Renal cortical epithelial cell (primary cell): ENCODE results near the gene RRBP1. TPM values are rescaled to one million over a fixed set of nuclear protein-coding genes. Genes with fewer than 3 reads are reported as not detected.
"Not testable (repeated sequence)": the region's sequence is repeated elsewhere in the genome, so short reads cannot be mapped to it uniquely, and the experiment has no call there.

Source experiments
- DNase-seq: peaks from one replicate; pipeline ENCODE4 v3.0.0-alpha.2; 2011; ENCODE audit warnings: low read depth
- total RNA-seq: library from RNA; depleted of rRNA; stranded (reverse); fragments of >200 nt; gene quantifications from 2 replicates; pipeline ENCODE4 v1.2.3, GENCODE V29; 2014

RRBP1 gene
- total RNA-seq, 1 donor from 2014 or later = 338 TPM

- peak; percentile 15 for DNase-seq
These were observed 27.6 kb upstream of the RRBP1 start for GRCh38 chr20:17709361-17710293.

- no peak for DNase-seq
These were observed 26.8 kb upstream of the RRBP1 start for GRCh38 chr20:17708675-17709360.

DNA sequence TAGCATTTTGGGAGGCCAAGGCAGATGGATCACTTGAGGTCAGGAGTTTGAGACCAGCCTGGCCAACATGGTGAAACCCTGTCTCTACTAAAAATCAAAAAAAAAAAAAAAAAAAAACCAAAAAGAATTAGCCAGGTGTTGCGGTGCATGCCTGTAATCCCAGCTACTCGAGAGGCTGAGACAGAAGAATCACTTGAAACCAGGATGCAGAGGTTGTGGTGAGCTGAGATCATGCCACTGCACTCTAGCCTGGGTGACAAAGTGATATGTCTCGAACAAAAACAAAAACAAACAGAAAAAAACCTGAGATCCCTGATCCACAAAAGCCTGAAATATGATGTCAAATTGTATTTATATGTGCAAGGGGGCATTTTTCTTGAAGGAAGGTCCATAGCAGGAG, 25.9 kb upstream of the RRBP1 start:
- not testable (repeated sequence) for DNase-seq

GRCh38 chr20:17706632-17707031, 24.6 kb upstream of the RRBP1 start:
- no peak for DNase-seq

DNA sequence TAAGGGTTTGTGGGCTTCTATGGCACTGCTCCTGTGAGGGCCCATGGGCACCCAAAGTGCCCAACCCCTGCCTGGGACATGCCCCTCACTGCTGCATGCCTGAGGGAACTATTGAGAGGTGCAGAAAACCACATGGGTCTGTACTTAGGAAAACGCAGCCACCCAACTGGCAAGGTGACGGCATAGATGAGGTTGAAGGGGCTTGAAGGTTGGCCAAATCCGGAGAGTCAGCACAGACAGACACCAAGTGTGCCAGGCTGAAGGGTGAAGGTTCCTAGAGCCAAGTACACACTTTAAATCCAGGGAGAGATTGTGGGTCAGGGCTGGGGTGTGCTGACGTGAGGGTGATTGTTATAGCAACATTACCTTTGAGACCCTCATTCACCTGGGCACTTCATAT, 23.9 kb upstream of the RRBP1 start:
- DNase-seq = no peak

GRCh38 chr20:17704589-17705317, 22.7 kb upstream of the RRBP1 start:
- DNase-seq = no peak

- no peak for DNase-seq
These were observed 19.8 kb upstream of the RRBP1 start for GRCh38 chr20:17701826-17702225.

GRCh38 chr20:17700637-17701036, 18.6 kb upstream of the RRBP1 start:
- no peak for DNase-seq

DNA sequence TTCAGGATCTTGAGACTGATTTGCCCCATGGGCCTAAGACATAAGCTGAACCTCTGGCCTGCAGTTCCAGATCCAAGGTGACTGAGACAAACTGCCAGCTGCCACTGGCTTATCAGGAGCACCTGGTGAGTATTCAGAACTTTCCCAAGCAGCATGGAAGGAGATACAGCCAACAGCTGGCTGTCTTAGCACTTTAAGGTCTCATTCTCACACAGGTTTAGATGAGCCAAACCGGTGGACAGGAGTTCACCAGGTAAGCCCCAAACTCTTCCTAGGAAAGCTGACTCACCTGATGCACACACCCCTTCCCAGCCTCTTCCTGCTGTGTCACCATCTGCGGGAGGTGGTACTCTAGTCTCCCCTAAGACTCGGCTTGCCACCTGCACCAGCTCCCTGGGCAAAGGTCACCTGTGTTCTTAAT, 17.9 kb upstream of the RRBP1 start, which contains the start of gene BANF2:
Gene BANF2 (plus strand): TSS at position 36 of the 421 bp plus-strand sequence. CDS start 25,060 bp downstream, outside the sequence.
- no peak for DNase-seq

DNA sequence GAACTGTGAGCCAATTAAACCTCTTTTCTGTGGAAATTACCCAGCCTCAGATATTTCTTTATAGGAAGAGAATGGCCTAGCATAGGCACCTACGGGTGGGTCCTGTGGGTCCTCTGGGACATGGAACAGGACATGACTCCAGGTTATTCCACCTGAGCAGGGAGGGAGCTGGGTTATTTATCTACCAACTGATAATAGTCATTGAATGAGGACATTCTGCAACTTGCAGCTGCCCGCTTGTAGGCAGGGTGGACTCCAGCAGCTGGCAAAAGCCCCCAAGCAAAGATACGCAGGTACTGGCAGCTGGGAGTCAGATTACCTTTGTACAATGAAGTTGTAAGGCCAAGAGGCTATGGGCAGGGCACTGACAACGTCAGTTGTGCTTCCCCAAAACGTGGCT, 16.3 kb upstream of the RRBP1 start:
- no peak for DNase-seq

- DNase-seq = no peak
These were observed 15.1 kb upstream of the RRBP1 start for GRCh38 chr20:17697171-17697570.

- DNase-seq = no peak
These were observed 14.2 kb upstream of the RRBP1 start for GRCh38 chr20:17696287-17696686.

DNA sequence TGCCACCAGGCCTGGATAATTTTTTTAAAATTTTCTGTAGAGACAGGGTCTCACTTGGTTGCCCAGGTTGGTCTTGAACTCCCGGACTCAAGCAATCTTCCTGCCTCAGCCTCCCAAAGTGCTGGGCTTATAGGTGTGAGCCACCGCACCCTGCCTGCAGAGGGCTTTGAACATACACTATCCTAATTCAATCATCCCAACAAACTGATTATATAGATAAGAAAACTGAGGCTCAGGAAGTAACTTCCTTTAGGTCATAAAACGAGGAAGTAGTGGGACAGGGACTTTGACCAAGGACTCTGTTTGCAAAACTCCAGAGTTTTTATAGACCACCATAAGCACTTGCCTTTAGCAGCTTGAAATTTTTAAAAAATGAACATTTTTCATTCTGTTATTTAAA, 12.7 kb upstream of the RRBP1 start:
- no peak for DNase-seq

DNA sequence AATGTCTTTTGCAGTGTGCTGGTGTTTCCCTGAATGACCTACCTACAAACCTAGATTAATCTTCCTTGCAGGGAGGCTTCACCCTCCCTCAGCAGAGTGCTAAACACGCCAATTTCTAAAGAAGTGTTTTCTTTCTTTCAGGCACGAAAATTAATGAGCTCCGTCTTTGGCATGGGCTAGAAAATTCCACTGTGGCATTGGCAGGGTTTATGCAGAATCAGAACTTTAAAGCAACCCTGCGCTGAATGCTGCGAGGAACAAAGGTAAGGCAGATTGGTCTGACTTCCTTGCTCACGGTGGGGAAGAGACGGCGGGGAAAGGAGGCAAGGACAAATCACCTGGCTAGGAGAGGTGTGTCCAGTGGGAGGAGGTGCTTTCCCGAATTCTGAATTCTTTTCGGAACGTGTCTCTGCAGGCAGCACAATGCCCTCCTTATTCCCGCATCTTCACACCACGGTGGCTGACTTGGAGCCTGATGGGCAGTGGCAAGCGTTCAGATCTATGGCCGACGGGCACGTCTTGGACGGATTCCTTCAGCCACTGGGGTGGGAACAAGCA, 11.5 kb upstream of the RRBP1 start:
- DNase-seq = no peak

- no peak for DNase-seq
These were observed 9.7 kb upstream of the RRBP1 start for GRCh38 chr20:17691758-17692157.

DNA sequence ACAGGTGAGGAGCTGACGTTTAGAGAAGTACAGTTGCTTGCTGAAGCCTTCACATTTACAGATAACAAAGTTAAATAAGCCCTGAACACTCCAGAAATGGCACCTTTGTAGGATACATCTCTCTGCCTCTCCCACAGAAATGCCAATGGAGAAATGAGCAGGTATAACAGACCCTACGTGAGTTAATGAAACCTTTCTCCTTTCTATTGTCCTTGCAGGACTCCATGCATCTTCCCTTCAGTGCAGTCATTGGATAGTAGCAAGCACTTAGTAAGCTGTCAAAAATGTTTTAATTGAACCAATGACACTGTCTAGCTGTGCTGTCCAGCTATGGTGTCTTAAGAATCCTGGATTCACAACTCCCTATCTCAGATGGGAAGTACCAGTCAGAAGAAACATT, 8.1 kb upstream of the RRBP1 start:
- no peak for DNase-seq

GRCh38 chr20:17688965-17689364, 6.9 kb upstream of the RRBP1 start:
- peak; percentile 88 for DNase-seq

DNA sequence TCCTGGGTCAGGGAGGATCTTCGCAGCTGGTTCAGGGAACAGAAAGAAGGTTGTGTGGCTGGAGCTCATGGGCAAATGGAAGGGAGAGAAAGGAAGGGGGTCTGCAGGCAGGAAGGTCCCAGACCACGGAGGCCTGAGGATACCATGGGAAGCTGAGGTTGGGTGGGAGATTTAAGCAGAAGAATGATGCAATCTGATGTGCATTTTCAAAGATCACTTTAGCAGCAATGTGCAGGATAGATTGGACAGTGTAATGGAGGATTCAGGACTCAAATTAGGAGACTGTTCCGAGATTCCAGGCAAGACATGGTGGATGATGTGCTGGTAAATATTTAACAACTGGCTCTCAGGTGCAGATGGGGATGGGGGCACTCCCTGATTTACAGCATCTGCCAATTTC, 5.8 kb upstream of the RRBP1 start:
- DNase-seq = no peak

DNA sequence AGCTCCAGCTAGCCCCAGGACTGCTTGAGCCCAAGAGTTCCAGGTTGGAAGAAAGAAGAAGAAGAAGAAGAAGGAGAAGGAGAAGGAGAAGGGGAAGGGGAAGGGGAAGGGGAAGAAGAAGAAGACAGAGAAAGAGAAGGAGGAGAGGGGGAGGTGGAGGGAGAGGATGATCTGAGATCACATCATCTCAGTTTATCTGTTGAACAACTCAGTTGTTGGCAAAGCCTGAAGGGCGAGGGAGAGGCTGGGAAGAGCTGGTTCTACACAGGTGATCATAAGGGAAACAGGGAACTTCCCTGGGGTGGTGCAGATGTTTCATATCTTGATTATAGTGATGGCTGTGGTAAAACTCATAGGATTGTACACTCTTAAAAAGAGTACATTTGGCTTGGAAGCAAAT, 3.1 kb upstream of the RRBP1 start:
- DNase-seq = no peak

DNA sequence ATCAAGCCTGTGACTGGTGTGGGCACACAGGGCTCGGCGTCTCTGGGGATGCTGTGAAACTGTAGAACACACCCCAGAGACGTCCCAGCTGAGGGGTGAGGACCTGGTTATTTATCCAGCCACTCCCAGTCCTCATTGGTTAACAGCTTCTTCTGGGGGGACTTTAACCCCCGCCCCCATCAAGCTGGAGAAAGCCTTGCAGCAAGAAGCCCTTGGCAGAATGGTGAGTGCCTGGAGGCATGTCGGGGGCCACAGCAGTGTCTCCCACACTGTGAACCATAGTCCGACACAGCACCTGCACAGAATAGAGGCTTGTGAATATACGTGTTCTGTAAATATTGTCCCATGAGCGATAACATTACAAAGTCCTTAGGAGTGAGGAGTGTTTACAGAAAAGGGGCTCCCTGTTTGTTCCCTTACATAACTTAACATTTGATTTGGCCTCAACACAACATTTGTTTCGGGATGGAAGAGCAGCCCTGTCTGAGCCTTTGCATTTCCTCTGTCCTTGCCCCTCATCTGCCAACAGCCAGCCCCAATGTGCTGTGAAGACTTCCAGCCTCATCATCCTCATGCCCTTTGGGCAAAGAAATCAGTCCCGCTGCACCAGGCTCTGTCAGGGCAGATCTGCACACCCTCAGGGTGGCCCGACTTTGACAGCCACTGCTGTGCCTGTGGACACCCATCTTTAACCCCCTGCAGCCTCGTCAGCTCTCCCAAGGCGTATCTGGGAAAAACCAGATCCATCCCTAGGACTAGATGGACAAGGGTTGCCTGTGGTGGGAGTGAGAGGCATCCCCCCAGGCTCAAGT, 2.2 kb upstream of the RRBP1 start:
- DNase-seq = no peak
